ENCODE results near the gene PARD3. TPM values are rescaled to one million over a fixed set of nuclear protein-coding genes. Genes with fewer than 3 reads are reported as not detected.
A peak's percentile ranks its signal among the peaks of the same experiment; 100 is the strongest.

The PARD3 gene
- polyA plus RNA-seq, 1 donor from 2014 or later, result 12.4 TPM

DNA sequence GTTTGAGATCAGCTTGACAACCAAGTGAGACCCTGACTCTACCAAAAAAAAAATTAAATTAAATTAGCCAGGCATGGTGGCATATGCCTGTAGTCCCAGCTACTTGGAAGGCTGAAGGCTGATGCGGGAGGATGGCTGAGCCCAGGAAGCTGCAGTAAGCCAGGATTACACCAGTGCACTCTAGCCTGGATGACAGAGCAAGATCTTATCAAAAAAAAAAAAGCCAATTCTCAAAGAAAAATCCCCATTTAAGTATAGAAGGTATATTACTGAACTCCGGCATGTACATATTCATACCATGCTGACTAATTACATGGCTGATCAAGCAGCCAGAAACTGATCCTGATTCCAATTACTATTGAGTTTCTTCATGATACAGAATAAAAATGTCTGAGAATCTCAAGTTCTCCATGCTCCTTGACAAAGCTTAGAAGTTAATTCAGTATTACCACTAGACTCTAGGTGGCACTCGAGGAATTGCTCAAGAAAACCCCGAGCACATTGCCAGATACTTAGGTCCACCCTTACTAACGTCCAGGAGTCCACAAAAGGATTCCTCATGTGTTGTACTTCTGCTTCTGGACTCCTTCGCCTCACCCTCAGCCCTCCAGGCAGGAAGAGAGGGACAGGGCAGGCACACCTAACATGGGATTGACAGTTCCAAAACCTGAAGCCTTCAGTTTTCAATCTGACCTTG is 148.9 kb downstream of the PARD3 start:
- H3K9me2 ChIP-seq (ENCODE audit: insufficient read depth, low read length), result no peaks in the 10 kb centered on the region
- H3K4me2 ChIP-seq (ENCODE audit: low read length), result no peak overlapping the region
- TF ChIP-seq EP300 (conservative IDR thresholded peaks at IDR 0.05; ENCODE audit: poor library complexity, severe bottlenecking) (no peak), EZH2 (IDR thresholded peaks at IDR 0.05; ENCODE audit: borderline replicate concordance, insufficient read depth, low read length, poor library complexity, severe bottlenecking) (no peak), TAF1 (IDR thresholded peaks at IDR 0.05; ENCODE audit: low read depth) (no peak), MXI1 (conservative IDR thresholded peaks at IDR 0.05; ENCODE audit: poor library complexity, severe bottlenecking) (no peak), RAD21 (conservative IDR thresholded peaks at IDR 0.05) (peak; percentile 59), SMC3 (conservative IDR thresholded peaks at IDR 0.05; ENCODE audit: poor library complexity) (no peak), POLR2AphosphoS5 (IDR thresholded peaks at IDR 0.05) (no peak)
- TF ChIP-seq, protein P1, sequence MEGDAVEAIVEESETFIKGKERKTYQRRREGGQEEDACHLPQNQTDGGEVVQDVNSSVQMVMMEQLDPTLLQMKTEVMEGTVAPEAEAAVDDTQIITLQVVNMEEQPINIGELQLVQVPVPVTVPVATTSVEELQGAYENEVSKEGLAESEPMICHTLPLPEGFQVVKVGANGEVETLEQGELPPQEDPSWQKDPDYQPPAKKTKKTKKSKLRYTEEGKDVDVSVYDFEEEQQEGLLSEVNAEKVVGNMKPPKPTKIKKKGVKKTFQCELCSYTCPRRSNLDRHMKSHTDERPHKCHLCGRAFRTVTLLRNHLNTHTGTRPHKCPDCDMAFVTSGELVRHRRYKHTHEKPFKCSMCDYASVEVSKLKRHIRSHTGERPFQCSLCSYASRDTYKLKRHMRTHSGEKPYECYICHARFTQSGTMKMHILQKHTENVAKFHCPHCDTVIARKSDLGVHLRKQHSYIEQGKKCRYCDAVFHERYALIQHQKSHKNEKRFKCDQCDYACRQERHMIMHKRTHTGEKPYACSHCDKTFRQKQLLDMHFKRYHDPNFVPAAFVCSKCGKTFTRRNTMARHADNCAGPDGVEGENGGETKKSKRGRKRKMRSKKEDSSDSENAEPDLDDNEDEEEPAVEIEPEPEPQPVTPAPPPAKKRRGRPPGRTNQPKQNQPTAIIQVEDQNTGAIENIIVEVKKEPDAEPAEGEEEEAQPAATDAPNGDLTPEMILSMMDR (IDR thresholded peaks at IDR 0.05; ENCODE audit: poor library complexity, severe bottlenecking), result peak; percentile 59
- TF ChIP-seq, protein P2, sequence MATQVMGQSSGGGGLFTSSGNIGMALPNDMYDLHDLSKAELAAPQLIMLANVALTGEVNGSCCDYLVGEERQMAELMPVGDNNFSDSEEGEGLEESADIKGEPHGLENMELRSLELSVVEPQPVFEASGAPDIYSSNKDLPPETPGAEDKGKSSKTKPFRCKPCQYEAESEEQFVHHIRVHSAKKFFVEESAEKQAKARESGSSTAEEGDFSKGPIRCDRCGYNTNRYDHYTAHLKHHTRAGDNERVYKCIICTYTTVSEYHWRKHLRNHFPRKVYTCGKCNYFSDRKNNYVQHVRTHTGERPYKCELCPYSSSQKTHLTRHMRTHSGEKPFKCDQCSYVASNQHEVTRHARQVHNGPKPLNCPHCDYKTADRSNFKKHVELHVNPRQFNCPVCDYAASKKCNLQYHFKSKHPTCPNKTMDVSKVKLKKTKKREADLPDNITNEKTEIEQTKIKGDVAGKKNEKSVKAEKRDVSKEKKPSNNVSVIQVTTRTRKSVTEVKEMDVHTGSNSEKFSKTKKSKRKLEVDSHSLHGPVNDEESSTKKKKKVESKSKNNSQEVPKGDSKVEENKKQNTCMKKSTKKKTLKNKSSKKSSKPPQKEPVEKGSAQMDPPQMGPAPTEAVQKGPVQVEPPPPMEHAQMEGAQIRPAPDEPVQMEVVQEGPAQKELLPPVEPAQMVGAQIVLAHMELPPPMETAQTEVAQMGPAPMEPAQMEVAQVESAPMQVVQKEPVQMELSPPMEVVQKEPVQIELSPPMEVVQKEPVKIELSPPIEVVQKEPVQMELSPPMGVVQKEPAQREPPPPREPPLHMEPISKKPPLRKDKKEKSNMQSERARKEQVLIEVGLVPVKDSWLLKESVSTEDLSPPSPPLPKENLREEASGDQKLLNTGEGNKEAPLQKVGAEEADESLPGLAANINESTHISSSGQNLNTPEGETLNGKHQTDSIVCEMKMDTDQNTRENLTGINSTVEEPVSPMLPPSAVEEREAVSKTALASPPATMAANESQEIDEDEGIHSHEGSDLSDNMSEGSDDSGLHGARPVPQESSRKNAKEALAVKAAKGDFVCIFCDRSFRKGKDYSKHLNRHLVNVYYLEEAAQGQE (IDR thresholded peaks at IDR 0.05; ENCODE audit: borderline replicate concordance), result no peak
- H3K79me2 ChIP-seq (replicated peaks; ENCODE audit: insufficient read depth, low read length), result peaks cover 5% of the 10 kb centered on the region
- no peaks in the 10 kb centered on the region for H3K36me3 ChIP-seq (ENCODE audit: insufficient read depth, low read length)
- H3K4me3 ChIP-seq (ENCODE audit: low read length), result no peak overlapping the region
- no peaks in the 10 kb centered on the region for H3K9me3 ChIP-seq (ENCODE audit: low read length)
- no peaks in the 10 kb centered on the region for H3K27me3 ChIP-seq (ENCODE audit: insufficient read depth, low read depth, low read length)
- no peak overlapping the region for H3K9ac ChIP-seq (ENCODE audit: low read length)
- H3F3A ChIP-seq (ENCODE audit: insufficient read depth, low read length, poor library complexity, severe bottlenecking), result no peaks in the 10 kb centered on the region
- no peak overlapping the region for H2AFZ ChIP-seq (ENCODE audit: low read depth, low read length)
- H3K27ac ChIP-seq (ENCODE audit: low read length), result no peak overlapping the region
- no peaks in the 10 kb centered on the region for H4K20me1 ChIP-seq (ENCODE audit: insufficient read depth)

DNA sequence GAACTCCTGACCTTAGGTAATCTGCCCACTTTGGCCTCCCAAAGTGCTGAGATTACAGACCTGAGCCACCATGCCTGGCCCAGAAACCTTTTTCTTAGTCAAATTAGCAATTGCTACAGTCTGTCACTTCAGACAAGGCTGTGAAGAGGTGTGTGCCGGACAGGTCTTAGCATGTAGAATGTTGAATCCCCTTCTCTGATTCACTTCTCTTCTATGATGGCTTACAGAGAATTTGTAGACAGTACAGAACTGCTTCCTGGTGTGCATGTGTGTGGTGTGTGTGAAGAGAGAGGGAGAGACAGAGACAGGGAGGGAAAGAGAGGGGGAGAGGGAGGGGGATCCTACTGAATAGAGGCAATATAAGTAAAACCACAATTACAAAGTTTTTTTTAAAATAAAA is 150.4 kb downstream of the PARD3 start:
- H3K79me2 ChIP-seq (replicated peaks; ENCODE audit: insufficient read depth, low read length), result peaks cover 5% of the 10 kb centered on the region

More for the DNA sequence above, 150.4 kb downstream of the PARD3 start:
- no peak overlapping the region for H3K4me2 ChIP-seq (ENCODE audit: low read length)
- no peak overlapping the region for H3K9ac ChIP-seq (ENCODE audit: low read length)
- no peaks in the 10 kb centered on the region for H3K9me2 ChIP-seq (ENCODE audit: insufficient read depth, low read length)
- no peak overlapping the region for H2AFZ ChIP-seq (ENCODE audit: low read depth, low read length)
- TF ChIP-seq, protein P2 (IDR thresholded peaks at IDR 0.05; ENCODE audit: borderline replicate concordance), result no peak
- no peaks in the 10 kb centered on the region for H3K36me3 ChIP-seq (ENCODE audit: insufficient read depth, low read length)
- H4K20me1 ChIP-seq (ENCODE audit: insufficient read depth), result no peaks in the 10 kb centered on the region
- H3F3A ChIP-seq (ENCODE audit: insufficient read depth, low read length, poor library complexity, severe bottlenecking), result no peaks in the 10 kb centered on the region
- no peaks in the 10 kb centered on the region for H3K9me3 ChIP-seq (ENCODE audit: low read length)
- no peak overlapping the region for H3K4me3 ChIP-seq (ENCODE audit: low read length)
- no peak overlapping the region for H3K27ac ChIP-seq (ENCODE audit: low read length)
- H3K27me3 ChIP-seq (ENCODE audit: insufficient read depth, low read depth, low read length), result no peaks in the 10 kb centered on the region
